Smooth muscle cell of the pulmonary artery (primary cell): Measurements from ENCODE around the gene FAM181B. TPM values are rescaled to one million over a fixed set of nuclear protein-coding genes. Genes with fewer than 3 reads are reported as not detected.

Experiments used
- total RNA-seq: library from RNA; depleted of rRNA; stranded (reverse); fragments of >200 nt; gene quantifications from 2 replicates; pipeline ENCODE4 v1.2.3, GENCODE V29; 2014

Gene FAM181B, protein sequence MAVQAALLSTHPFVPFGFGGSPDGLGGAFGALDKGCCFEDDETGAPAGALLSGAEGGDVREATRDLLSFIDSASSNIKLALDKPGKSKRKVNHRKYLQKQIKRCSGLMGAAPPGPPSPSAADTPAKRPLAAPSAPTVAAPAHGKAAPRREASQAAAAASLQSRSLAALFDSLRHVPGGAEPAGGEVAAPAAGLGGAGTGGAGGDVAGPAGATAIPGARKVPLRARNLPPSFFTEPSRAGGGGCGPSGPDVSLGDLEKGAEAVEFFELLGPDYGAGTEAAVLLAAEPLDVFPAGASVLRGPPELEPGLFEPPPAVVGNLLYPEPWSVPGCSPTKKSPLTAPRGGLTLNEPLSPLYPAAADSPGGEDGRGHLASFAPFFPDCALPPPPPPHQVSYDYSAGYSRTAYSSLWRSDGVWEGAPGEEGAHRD
- total RNA-seq, result 0.07 and 0.20 TPM in 2 replicates

DNA sequence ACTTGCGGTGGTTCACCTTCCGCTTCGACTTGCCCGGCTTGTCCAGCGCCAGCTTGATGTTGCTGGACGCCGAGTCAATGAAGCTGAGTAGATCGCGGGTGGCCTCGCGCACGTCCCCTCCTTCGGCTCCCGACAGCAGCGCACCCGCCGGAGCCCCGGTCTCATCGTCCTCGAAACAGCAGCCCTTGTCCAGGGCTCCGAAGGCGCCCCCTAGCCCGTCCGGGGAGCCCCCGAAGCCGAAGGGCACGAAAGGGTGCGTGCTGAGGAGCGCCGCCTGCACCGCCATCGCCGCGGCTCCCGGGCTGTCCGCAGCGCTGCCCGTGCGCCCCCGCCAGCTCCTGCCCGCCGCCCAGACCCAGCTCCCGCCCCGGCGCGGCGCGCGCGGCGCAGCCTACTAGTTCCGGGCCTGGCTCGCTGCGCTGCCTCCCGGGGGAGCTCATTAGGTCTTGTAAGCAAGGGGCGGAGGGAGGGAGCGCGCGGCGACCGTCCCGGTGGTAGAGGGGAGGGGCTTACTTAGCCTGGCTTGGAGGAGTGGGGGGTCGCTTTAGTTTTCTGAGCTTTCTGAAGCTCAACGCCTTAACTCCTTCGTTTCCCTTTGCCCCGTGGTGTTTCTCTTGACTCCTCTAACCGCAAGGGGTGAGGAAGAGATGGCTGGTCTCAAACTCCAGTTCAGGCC, at the start of gene FAM181B:
TSS of gene FAM181B (minus strand) at position 421 of the 676 bp plus-strand sequence. CDS start at position 286, 135 bp downstream.

Other genes starting within 250 kb of the FAM181B start
- 60.2 and 85.0 TPM in 2 replicates for gene PRCP, start 166.6 kb upstream of the FAM181B start, total RNA-seq
- gene DDIAS, start 167.9 kb upstream of the FAM181B start, total RNA-seq, result 1.7 and 2.2 TPM in 2 replicates